ENCODE data around the gene BTBD2. TPM values are rescaled to one million over a fixed set of nuclear protein-coding genes. Genes with fewer than 3 reads are reported as not detected.
"Not testable (repeated sequence)": the region's sequence is repeated elsewhere in the genome, so short reads cannot be mapped to it uniquely, and the experiment has no call there.

The BTBD2 gene
- total RNA-seq, 2 donors from 2014 or later: 54.8 to 55.9 TPM

DNA sequence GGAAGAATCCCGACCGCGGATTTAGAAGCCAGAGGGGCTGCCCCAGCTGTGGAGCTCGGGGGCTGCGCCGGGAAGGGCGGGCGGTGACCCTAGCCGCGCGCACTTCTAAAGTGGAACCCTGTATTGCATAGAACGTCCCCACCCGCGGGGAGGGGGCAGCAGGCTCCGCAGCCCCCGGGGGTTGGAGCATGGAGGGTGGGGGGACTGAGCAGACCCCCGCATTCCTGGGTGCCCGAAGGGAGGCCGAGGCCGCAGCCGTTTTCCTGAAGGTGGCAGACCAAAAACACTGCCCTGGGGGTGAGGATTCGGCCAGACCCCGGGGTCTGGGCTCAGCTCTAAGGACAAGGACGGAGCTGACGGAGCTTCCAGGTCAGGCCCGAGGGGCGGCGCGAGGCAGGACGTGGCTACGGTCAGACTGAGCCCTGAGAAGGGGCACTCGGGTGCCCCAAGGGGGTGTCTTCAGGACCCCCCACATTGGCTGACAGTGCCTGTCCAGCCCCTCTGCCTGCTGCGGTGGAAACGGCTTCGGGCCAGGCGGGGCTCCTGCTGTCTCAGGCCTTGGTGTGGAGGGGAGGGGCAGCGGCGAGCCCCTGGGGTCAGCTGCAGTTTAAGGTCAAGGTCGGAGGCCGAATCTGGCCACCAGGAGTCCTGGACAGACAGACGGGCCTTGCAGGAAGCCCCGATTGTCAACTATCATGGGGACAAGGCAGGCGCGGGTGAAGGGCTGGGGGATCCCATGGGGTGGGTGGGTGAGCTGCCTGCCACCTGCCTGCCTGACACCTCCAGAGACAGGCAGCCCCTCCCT lies 23.0 kb upstream of the BTBD2 start:
- no peak for DNase-seq (ENCODE audit: low spot score)
- Histone ChIP-seq H3K36me3 (peaks cover 54% of the 10 kb centered on the region), H3K4me3 (no peak overlapping the region), H3K27ac (peak overlapping the region; percentile 93 to 98), H3K27me3 (no peaks in the 10 kb centered on the region), H3K9me3 (peaks cover 0 to 10% of the 10 kb centered on the region in 2 donors), H3K4me1 (peaks cover 0 to 45% of the 10 kb centered on the region in 2 donors)
- TF ChIP-seq, protein P1, sequence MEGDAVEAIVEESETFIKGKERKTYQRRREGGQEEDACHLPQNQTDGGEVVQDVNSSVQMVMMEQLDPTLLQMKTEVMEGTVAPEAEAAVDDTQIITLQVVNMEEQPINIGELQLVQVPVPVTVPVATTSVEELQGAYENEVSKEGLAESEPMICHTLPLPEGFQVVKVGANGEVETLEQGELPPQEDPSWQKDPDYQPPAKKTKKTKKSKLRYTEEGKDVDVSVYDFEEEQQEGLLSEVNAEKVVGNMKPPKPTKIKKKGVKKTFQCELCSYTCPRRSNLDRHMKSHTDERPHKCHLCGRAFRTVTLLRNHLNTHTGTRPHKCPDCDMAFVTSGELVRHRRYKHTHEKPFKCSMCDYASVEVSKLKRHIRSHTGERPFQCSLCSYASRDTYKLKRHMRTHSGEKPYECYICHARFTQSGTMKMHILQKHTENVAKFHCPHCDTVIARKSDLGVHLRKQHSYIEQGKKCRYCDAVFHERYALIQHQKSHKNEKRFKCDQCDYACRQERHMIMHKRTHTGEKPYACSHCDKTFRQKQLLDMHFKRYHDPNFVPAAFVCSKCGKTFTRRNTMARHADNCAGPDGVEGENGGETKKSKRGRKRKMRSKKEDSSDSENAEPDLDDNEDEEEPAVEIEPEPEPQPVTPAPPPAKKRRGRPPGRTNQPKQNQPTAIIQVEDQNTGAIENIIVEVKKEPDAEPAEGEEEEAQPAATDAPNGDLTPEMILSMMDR (IDR thresholded peaks at IDR 0.05): no peak

DNA sequence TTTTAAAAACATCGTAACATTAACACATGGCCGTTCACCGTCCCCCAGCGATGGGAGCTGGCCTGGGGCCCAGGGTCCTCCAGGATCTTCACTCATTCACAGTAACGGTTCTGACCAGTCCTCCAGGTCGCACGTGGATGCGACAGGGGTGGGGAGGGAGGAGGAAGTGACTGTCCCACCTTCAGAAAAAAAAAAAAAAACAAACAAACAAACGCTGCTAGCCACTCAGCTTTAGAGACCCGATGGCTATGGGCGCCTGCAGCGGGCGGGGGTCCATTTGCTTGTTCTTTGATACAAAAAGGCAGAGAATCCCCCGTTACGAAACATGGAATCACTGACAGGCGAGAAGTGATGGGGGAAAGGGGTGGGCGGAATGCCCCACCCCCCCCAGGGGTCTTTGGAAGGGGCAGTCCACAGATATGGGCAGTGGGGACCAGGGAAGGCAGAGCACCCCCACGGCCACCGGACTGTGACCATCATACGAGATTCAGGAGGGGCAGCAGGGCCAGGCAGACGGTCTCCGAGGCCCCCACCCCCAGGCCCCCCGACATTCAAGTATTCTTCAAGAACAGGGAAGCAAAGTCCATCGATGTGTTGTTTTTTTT lies 22.2 kb upstream of the BTBD2 start:
- no peak for DNase-seq (ENCODE audit: low spot score)
- H3K27ac ChIP-seq: peak overlapping the region in 1 of 2 donors; percentile 98
- peaks cover 47% of the 10 kb centered on the region for H3K36me3 ChIP-seq
- TF ChIP-seq, protein P1 (IDR thresholded peaks at IDR 0.05): no peak
- no peaks in the 10 kb centered on the region for H3K27me3 ChIP-seq
- peaks cover 0 to 10% of the 10 kb centered on the region in 2 donors for H3K9me3 ChIP-seq
- H3K4me1 ChIP-seq: peaks cover 0 to 45% of the 10 kb centered on the region in 2 donors
- no peak overlapping the region for H3K4me3 ChIP-seq

DNA sequence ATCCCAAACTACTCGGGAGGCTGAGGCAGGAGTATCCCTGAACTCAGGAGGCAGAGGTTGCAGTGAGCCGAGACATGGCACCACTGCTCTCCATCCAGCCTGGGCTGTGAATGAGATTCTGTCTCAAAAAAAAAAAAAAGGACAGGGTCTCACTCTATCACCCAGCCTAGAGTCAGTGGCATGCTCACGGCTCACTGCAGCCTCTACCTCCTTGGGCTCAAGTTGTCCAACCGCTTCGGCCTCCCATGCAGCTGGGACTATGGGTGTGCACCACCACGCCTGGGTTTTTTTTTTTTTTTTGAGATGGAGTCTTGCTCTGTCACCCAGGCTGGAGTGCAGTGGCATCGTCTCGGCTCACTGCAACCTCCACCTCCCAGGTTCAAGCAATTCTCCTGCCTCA lies 20.9 kb upstream of the BTBD2 start:
- Histone ChIP-seq H3K27me3 (no peaks in the 10 kb centered on the region), H3K4me3 (no peak overlapping the region), H3K27ac (no peak overlapping the region), H3K4me1 (peaks cover 0 to 47% of the 10 kb centered on the region in 2 donors), H3K36me3 (peaks cover 37% of the 10 kb centered on the region), H3K9me3 (peaks cover 0 to 10% of the 10 kb centered on the region in 2 donors)
- no peak for DNase-seq (ENCODE audit: low spot score)
- TF ChIP-seq, protein P1 (IDR thresholded peaks at IDR 0.05): no peak

DNA sequence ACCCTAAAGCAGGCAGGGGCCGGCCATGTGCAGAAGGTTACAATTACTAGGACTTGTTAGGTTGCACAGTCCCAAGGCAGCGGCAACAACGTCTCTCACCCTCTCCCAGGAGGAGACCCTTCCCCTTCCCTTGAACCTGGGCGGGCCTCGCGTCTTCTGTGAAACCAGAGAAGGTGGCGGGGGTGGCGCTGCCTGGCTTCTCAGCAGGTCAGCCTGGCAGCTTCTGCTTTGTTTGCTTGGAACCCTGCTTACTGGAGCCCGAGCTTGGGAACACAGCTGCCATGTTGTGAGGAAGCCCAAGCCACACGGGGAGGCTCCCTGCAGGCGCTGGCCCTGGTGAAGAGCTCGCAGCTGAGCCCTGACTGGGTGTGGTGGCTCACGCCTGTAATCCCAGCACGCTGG lies 20.1 kb upstream of the BTBD2 start:
- H3K4me3 ChIP-seq: no peak overlapping the region
- TF ChIP-seq, protein P1 (IDR thresholded peaks at IDR 0.05): no peak
- no peaks in the 10 kb centered on the region for H3K27me3 ChIP-seq
- H3K9me3 ChIP-seq: peaks cover 0 to 10% of the 10 kb centered on the region in 2 donors
- peaks cover 29% of the 10 kb centered on the region for H3K36me3 ChIP-seq
- no peak overlapping the region for H3K27ac ChIP-seq
- H3K4me1 ChIP-seq: peaks cover 0 to 47% of the 10 kb centered on the region in 2 donors
- DNase-seq (ENCODE audit: low spot score): no peak

DNA sequence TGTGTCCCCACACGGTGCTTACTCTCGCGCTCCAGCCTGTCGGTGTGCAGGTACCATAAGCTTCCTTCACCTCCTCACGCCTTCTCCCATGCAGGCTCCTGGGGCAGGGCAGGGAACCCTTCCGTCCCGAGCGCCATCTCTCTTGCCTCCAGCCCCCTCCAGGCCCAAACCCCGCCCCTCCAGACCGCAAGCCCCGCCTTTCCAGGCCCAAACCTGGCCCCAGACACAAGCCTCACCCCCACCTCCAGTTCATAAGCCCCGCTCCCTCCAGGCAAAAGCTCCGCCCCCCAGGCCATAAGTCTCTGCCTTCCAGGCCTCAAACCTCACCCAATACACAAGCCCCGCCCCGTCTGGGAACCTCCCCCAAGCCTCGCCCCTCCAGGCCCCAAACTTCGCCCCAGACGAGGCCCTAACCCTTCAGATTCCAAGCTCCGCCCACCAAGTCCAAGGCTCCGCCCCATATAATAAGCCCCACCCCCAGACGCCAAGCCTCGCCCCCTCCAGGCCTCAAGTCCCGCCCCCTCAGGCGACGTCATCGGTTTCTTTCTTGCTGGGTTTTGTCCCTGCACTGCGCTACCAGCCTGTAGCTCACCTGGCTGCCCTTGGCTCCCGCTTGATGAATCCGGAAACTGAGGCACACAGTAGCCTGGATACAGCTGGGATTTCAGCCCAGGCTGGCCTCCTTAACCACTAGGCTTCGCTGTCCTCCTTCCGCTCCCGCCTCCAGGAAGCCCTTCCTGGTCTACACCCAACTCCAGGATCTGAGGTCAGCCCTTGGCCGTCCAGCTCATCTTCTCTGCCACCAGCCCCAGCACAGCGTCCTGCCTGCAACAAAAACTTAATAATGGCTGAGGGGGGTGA lies 19.4 kb upstream of the BTBD2 start:
- Histone ChIP-seq H3K4me1 (peaks cover 0 to 40% of the 10 kb centered on the region in 2 donors), H3K9me3 (peaks cover 0 to 10% of the 10 kb centered on the region in 2 donors), H3K27me3 (no peaks in the 10 kb centered on the region), H3K4me3 (no peak overlapping the region), H3K27ac (peak overlapping the region in 1 of 2 donors; percentile 5), H3K36me3 (peaks cover 22% of the 10 kb centered on the region)
- TF ChIP-seq, protein P1 (IDR thresholded peaks at IDR 0.05): no peak
- DNase-seq (ENCODE audit: low spot score): no peak

DNA sequence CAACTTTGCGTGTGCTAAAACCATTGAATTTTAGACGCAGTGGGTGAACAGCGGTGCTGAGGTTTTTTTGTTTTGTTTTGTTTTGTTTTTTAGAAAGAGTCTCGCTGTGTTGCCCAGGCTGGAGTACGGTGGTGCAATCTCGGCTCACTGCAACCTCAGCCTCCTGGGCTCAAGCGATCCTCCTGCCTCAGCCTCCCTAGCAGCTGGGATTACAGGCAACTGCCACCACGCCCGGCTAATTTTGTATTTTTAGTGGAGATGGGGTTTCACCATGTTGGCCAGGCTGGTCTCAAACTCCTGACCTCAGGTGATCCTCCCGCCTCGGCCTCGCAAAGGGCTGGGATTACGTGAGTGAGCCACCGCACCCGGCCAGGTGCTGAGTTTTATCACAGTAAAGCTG lies 18.7 kb upstream of the BTBD2 start:
- DNase-seq (ENCODE audit: low spot score); H3K9me3 ChIP-seq; H3K4me3 ChIP-seq; H3K27me3 ChIP-seq: not testable (repeated sequence)
- Histone ChIP-seq H3K36me3 (peaks cover 15% of the 10 kb centered on the region), H3K27ac (peak overlapping the region in 1 of 2 donors; percentile 5), H3K4me1 (peaks cover 0 to 33% of the 10 kb centered on the region in 2 donors)

Data from right atrium auricular region (tissue), 2 donors.